HL-60/S4 treated with phorbol 12-myristate 13-acetate at 8.2 ng/mL for 4 days and 3 days (cell line): ENCODE measurements around the gene RAB40A.

Experiments
- in situ Hi-C: fragments of 300-500 bp; cut with MboI; formaldehyde crosslinking; loops from 2 replicates; pipeline ENCODE4 v1.15.0; 2022; ENCODE audit warnings: low sequenced_read_pairs

RAB40A gene

GRCh38 chrX:103519389-103519788 is at the start of gene RAB40A:
TSS of gene RAB40A (minus strand) at chrX:103519489. CDS start at chrX:103500756, 18,733 bp downstream.
- in situ Hi-C loops: no loop called here

DNA sequence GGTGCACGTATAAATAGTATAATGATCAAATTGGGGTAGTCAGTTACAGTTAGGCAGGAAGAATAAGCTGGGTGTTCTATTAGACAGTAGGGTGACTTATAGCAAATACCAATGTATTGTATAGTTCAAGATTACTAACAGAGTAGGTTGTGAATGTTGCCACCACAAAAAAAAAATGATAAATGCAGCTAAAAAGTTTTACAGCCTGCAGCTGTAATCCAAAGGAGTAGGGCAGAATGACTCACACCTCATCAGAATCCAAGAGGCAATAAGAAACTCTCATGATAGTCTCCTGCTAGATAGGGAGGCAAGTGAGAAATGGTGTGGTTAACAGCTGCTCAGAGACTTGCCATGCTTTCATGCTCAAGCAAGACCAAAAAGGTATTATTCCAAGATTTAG is 46.5 kb upstream of the RAB40A start:
- in situ Hi-C loops: no loop called here

DNA sequence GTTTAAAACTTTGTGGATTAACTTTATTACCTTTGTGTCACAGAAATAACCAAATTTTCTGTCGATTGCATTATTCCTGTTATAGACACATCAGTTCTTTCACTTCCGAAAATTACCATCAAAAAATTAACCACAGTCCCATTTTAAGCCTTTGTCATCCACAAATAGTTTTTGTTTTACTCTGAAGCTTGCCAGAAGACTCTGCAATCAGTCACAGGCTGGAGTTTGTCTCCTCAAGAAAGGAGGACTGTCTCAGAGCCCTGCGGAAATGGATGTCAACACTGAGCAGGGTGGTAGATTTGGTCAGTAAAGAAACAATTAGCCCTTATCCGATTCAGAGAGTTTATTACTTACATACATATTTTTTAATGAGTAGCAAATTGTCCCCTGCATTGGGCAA is 45.9 kb upstream of the RAB40A start:
- in situ Hi-C loops: no loop called here

DNA sequence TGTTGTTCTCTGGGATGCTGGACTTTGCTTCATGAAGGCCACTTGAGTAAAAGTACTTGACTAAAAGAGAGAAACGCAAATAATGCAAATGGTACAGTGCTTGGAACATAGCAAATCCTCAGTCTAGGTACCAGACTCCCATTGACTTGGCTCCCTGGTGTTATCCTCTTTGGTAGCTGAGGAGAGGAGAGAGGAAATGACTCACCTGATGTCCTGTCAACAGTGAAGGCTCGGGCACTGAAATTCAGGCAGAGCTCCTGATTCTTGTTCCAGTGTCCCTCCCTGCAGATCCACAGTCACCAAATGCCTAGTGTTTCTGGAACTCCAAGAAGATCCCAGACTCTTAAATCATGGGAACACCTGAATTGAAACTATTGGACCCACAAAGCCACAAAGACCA is 43.5 kb upstream of the RAB40A start:
- in situ Hi-C loops: no loop called here

GRCh38 chrX:103560256-103560655 is 41.0 kb upstream of the RAB40A start:
- in situ Hi-C loops: no loop called here

DNA sequence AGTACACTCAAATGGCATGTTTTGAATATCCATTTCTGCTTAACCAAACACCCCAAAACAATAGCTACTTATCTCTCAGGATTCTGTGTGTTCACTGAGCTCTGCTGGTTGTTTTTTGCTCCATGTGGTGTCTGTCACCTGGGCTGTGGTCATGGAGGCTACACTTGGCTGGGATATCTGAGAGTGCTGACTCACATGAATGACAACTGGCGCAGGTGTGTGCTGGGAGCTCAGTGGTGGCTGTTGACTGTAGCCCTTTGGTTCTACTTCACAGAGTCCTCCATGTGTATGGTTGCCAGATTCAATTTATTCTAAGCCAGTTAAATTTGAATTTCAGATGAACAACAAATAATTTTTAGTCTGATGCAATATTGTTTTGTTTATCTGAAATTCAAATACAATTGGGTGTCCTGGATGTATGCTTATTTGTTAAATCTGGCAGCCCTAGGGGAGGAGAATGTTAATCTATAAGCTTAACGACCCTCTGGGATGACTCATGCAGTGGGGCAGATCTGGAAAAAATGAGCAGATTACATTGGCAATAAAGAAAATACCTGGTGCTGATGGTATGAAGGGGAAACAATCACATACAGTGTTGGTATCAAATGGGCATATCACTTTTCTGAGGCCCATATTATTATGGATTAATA is 37.8 kb upstream of the RAB40A start:
- in situ Hi-C loops: no loop called here

GRCh38 chrX:103554687-103555424 is 35.6 kb upstream of the RAB40A start:
- in situ Hi-C loops: no loop called here

DNA sequence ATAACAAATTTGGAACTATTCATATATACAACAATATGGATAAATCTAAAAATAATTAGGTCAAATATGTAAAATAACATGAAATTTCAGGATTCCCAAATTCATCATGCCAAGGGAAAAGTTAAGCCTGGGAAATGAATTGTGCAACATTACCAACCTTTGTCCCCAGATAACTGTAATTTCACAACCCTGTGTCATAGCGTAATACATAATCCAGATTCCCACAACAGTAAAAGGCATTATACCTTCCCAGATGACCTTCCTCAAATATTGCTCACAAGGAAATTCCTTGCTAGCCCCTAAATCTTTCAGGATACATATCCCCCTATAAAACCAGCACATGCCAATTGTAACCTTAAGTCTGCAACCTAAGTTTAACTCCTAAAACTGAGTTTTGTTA is 32.9 kb upstream of the RAB40A start:
- in situ Hi-C loops: no loop called here

- in situ Hi-C loops: no loop called here
These were observed 31.2 kb upstream of the RAB40A start for GRCh38 chrX:103550415-103551051.

GRCh38 chrX:103549916-103550315 is 30.6 kb upstream of the RAB40A start:
- in situ Hi-C loops: no loop called here

GRCh38 chrX:103540145-103540544 is 20.9 kb upstream of the RAB40A start:
- in situ Hi-C loops: no loop called here

DNA sequence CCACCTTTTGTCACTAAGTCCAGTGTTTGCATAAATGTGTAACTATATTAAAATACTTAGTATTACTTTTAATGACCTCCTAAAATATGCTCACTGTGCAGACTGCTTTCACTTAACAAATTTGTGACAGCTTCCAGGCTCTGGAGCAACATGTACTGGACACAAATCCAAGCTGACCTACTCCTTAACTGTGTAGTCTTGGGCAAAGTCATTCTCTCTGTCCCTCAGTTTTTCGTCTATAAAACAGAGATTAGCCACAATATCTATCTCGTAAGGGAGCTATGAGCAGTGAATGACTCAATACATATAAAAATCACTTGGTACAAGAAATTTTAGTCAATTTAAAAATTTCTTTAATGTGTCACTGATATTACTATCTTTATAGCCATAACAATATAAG is 20.4 kb upstream of the RAB40A start:
- in situ Hi-C loops: no loop called here

DNA sequence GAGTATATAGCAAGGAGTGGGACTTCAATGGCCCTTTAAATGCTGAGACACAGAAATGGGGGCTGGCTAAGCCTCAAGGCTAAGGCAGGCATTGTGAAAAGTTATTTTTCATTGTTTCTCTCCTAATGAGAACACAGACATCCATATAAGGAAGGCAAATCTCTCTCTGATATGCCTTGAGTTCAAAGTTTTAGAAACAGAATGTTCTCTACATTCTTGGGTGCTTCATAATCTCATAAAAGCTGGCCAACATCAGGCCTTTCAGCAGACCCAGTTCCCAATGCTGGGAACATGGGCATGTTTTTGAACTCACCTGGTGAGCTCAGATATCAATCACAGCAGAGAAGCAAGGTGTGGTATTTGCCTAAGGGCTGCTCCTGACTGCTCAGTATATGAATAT is 19.4 kb upstream of the RAB40A start:
- in situ Hi-C loops: no loop called here

DNA sequence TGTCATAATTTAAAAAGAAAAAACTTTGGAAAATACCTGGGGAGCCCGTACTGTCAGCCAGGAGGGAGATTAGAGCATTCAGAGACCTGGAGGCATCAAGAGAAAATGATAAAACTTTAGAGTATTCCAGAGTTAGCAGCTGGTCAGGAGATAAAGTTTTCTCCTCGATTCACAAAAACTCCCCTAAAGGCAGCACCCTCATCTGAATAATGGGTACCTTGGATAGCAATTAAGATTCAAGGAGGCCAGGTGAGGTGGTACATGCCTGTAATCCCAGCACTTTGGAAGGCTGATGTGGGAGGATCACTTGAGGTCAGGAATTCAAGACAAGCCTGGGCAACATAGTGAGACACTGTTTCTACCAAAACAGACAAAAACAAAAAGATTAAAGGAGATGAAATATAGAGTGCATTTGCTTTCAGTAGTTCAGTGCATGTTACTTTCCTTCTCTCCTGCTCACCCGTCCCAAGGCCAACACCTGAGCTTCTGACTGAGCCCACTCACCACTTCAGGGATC is 18.6 kb upstream of the RAB40A start:
- in situ Hi-C loops: no loop called here

DNA sequence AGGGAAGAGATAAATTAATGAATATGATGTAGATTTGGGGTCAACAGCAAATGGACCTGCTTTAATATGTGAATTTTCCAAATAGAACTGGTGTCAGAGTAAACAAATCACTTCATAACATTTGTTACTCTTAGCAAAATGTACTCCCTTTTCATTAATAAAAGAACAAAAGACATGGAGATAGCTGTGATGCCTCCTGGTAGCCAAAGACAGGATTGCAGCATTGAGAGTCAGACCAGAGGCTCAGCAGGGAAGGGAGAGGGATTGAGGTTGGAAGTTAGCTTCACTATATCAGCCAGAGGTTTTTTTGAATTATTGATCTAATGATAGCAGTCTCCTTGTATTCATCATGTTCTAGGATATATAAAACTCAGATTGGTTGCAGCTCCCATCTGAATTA is 17.4 kb upstream of the RAB40A start:
- in situ Hi-C loops: no loop called here

DNA sequence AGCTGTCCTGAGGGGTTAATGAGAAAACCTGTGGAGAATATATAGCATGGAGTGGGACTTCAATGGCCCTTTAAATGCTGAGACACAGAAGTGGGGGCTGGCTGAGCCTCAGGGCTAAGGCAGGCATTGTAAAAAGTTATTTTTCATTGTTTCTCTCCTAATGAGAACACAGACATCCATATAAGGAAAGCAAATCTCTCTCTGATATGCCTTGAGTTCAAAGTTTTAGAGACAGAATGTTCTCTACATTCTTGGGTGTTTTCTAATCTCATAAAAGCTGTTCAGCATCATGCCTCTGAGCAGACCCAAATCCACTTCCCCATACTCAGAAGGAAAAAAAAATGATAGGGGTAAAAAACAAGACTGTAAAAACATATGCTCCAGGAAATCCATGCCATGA is 16.8 kb upstream of the RAB40A start:
- in situ Hi-C loops: no loop called here

- in situ Hi-C loops: no loop called here
These were observed 15.9 kb upstream of the RAB40A start for GRCh38 chrX:103535206-103535605.

DNA sequence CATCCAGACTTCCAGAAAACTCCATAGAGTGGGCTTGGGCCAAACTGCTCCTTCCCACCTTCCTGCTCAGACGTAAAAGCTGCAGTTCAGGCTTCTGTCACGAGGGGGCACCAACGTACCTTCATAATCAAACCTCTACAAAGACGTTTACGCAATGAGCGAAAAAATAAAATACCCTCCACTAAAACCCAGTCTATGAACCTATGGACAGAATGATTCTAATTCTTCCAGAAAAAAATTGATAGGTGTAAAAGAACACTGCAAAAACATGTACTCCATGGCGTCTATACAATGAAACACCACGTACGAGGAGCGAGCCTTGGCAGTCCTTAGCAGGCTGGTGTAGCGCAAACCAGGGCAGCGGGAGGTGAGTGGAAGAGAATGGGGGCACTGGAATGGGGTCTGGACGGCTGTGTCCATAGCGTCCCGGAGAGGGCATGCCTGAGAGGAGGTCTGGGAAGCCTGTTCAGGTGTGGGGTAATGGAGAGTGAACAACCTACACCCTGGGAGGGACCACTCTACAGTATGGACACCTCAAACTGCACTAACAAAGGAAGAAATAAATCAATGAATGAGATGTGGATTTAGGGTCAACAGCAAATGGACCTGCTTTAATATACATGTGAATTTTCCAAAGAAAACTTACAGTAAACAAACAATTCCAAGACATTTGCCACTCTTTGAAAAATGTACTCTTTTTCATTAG is 14.4 kb upstream of the RAB40A start:
- in situ Hi-C loops: no loop called here

- in situ Hi-C loops: no loop called here
These were observed 11.7 kb upstream of the RAB40A start for GRCh38 chrX:103531002-103531401.

DNA sequence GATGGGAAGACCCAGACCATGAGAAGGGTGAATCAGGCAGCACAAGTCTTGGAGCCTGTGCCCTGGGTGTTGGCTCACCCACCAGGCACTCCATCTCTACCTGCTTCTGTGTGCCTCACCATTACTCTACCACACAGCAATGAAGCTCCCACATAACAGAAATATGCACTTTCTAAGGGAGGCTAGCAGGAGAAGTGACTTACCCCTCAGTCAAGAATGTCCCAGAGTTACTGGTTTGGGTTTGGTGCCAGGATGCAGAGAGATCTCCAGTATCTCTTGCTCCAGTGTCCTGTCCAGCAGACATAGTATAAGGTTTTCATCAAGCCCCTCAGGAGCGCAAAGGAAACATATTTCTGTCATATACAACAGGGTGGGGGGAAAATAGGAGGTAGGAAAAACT is 11.3 kb upstream of the RAB40A start:
- in situ Hi-C loops: no loop called here

DNA sequence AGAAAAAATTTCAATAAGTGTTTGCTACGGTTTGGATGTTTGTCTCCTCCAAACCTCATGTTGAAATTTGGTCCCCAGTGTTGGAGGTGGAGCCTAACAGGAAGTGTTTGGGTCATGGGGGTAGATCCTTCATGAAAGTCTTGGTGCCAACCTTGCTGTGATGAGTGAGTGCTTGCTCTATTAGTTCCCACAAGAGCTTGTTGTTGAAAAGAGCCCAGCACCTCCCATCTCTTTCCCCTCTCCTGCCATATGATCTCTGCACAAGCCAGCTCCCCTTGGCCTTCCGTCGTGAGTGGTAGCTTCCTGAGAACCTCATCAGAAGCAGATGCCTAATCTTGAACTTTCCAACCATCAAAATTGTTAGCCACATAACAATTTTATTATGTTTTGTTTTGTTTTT is 10.3 kb upstream of the RAB40A start:
- in situ Hi-C loops: no loop called here
